Activated naive CD8-positive, alpha-beta T cell treated with anti-CD3 and anti-CD28 coated beads for 36 hours (primary cell): ENCODE results near the gene TDRD5. TPM values are rescaled to one million over a fixed set of nuclear protein-coding genes. Genes with fewer than 3 reads are reported as not detected.

Source experiments
- total RNA-seq, 2 experiments: library from RNA; stranded (reverse); gene quantifications; one replicate each; pipeline ENCODE4 v1.2.3, GENCODE V29; 2021

The TDRD5 gene
- total RNA-seq, 2 experiments from 2014 or later: not detected

Other genes starting within 250 kb of the TDRD5 start
- gene AXDND1, start 225.9 kb upstream of the TDRD5 start, total RNA-seq: under 1 TPM; 0.56 to 0.64 TPM
- not detected for gene NPHS2, start 15.9 kb upstream of the TDRD5 start, total RNA-seq
- not detected for gene FAM163A, start 151.5 kb downstream of the TDRD5 start, total RNA-seq